Stomach (tissue), 9 donors: ENCODE data around the gene MYO18B. TPM values are rescaled to one million over a fixed set of nuclear protein-coding genes. Genes with fewer than 3 reads are reported as not detected.

Source experiments
- DNase-seq, 2 donors: peaks; one replicate each; pipeline versions ENCODE4 v3.0.0 to v3.0.0-alpha.2; 2013 to 2019
- H3K27ac ChIP-seq, 5 donors: fragments of 200-600 bp in 4 of 5; sonication (generic) in 4 of 5; one replicate each; pipeline ENCODE4 v1.5.1; 2013 to 2019; ENCODE audit warnings: mild to moderate bottlenecking in 1 of 5, moderate library complexity in 1 of 5
- H3K27me3 ChIP-seq, 3 donors: fragments of 200-600 bp; sonication (generic); one replicate each; pipeline ENCODE4 v1.5.1; 2017 to 2019; ENCODE audit warnings: mixed run types in 1 of 3
- H3K36me3 ChIP-seq, 4 donors: fragments of 200-600 bp; sonication (generic); 1 replicate in 3 of 4; 2 replicates in 1 of 4; pipeline ENCODE4 v1.5.1; 2016 to 2019
- H3K4me1 ChIP-seq, 4 donors: fragments of 200-600 bp; sonication (generic); one replicate each; pipeline ENCODE4 v1.5.1; 2016 to 2019
- H3K4me3 ChIP-seq, 4 donors: fragments of 200-600 bp; sonication (generic) in 3 of 4; one replicate each; pipeline ENCODE4 v1.5.1; 2016 to 2019; ENCODE audit warnings: mild to moderate bottlenecking in 1 of 4
- H3K9me3 ChIP-seq, 4 donors: fragments of 200-600 bp; sonication (generic); one replicate each; pipeline ENCODE4 v1.5.1; 2016 to 2019
- EP300 ChIP-seq: sonication (generic); formaldehyde crosslinking; IDR thresholded peaks from one replicate; pipeline ENCODE4 v1.6.1; 2017; ENCODE audit warnings: antibody characterized with exemption
- POLR2A ChIP-seq, 4 donors: fragments of 450-650 bp; IDR thresholded peaks; one replicate each; pipeline ENCODE4 v1.6.1; 2016; ENCODE audit warnings: antibody characterized with exemption in 4 of 4, control low read depth in 2 of 4, mild to moderate bottlenecking in 1 of 4, moderate library complexity in 1 of 4
- POLR2AphosphoS5 ChIP-seq, 3 donors: sonication (generic); formaldehyde crosslinking; IDR thresholded peaks; one replicate each; pipeline ENCODE4 v1.6.1; 2016; ENCODE audit warnings: antibody characterized with exemption in 3 of 3
- WGBS, 5 donors: extraction: QIAGEN DNeasy Blood & Tissue Kit in 3 of 5; methylation state at CpG; one replicate each; pipeline versions ENCODE4 v1.1.5 to v1.1.7; 2013 to 2018; 5-methylcytosine and 5-hydroxymethylcytosine counted together
- intact Hi-C: fragments of 100-400 bp; cut with DNase I; formaldehyde crosslinking; loops from one replicate; pipeline ENCODE4 v1.15.1; 2023; ENCODE audit warnings: low total_unique reads
- polyA plus RNA-seq, 3 donors: library from polyadenylated mRNA; stranded (reverse); fragments of 200-250 nt; gene quantifications; one replicate each; pipeline ENCODE4 v1.2.3, GENCODE V29; 2013
- total RNA-seq, 5 donors: library from RNA; depleted of rRNA; stranded (reverse); fragments of >200 nt; gene quantifications; one replicate each; pipeline versions ENCODE4 v1.1.0 to v1.2.3, GENCODE V29; 2014 to 2016
- TF ChIP-seq, protein P1 (sequence below), 7 experiments: fragments of 450-650 bp in 4 of 7; fragments of 200-600 bp in 3 of 7; sonication (generic) in 3 of 7; IDR thresholded peaks; one replicate each; pipeline ENCODE4 v1.5.1; 2016 to 2019; ENCODE audit warnings: antibody characterized with exemption in 7 of 7, control low read depth in 2 of 7, mild to moderate bottlenecking in 1 of 7
- donor health status: healthy with polysubstance abuse.
- donor health status: Bipolar disorder and iron deficiency.
- donor health status: healthy.

MYO18B gene
- total and polyA plus RNA-seq, 8 donors: 0.31 to 7.6 (median 0.92) TPM; not detected in 1

- no peaks in the 10 kb centered on the region for H3K4me1 ChIP-seq
- no peaks in the 10 kb centered on the region for H3K36me3 ChIP-seq
- TF ChIP-seq EP300 (no peak), POLR2A (IDR thresholded peaks at IDR 0.05) (no peak), POLR2AphosphoS5 (IDR thresholded peaks at IDR 0.05) (no peak)
- TF ChIP-seq, protein P1, sequence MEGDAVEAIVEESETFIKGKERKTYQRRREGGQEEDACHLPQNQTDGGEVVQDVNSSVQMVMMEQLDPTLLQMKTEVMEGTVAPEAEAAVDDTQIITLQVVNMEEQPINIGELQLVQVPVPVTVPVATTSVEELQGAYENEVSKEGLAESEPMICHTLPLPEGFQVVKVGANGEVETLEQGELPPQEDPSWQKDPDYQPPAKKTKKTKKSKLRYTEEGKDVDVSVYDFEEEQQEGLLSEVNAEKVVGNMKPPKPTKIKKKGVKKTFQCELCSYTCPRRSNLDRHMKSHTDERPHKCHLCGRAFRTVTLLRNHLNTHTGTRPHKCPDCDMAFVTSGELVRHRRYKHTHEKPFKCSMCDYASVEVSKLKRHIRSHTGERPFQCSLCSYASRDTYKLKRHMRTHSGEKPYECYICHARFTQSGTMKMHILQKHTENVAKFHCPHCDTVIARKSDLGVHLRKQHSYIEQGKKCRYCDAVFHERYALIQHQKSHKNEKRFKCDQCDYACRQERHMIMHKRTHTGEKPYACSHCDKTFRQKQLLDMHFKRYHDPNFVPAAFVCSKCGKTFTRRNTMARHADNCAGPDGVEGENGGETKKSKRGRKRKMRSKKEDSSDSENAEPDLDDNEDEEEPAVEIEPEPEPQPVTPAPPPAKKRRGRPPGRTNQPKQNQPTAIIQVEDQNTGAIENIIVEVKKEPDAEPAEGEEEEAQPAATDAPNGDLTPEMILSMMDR (IDR thresholded peaks at IDR 0.05): no peak
- H3K27me3 ChIP-seq: peaks cover 0 to 31% (median 0%) of the 10 kb centered on the region in 3 donors
- WGBS, 5 donors: 39 to 55% (median 48%) methylated on average over 1 of the region's 1 CpG
- intact Hi-C loops: no loop called here
- no peak overlapping the region for H3K27ac ChIP-seq
- H3K4me3 ChIP-seq: no peak overlapping the region
- H3K9me3 ChIP-seq: no peaks in the 10 kb centered on the region
- no peak for DNase-seq
Measured at GRCh38 chr22:26055693-26056092, 313.7 kb downstream of the MYO18B start.

GRCh38 chr22:26056455-26057200 is 314.6 kb downstream of the MYO18B start:
- TF ChIP-seq POLR2AphosphoS5 (IDR thresholded peaks at IDR 0.05) (no peak), EP300 (no peak), POLR2A (IDR thresholded peaks at IDR 0.05) (no peak)
- TF ChIP-seq, protein P1 (IDR thresholded peaks at IDR 0.05): no peak
- Histone ChIP-seq H3K4me3 (no peak overlapping the region), H3K4me1 (no peaks in the 10 kb centered on the region), H3K9me3 (no peaks in the 10 kb centered on the region), H3K27me3 (peaks cover 0 to 33% (median 0%) of the 10 kb centered on the region in 3 donors), H3K36me3 (no peaks in the 10 kb centered on the region), H3K27ac (no peak overlapping the region)
- no peak for DNase-seq
- WGBS, 5 donors: 60 to 72% (median 68%) methylated on average over 12 of the region's 12 CpGs
- intact Hi-C loops: no loop called here

- no peaks in the 10 kb centered on the region for H3K36me3 ChIP-seq
- intact Hi-C loops: no loop called here
- no peak overlapping the region for H3K4me3 ChIP-seq
- H3K4me1 ChIP-seq: no peaks in the 10 kb centered on the region
- H3K9me3 ChIP-seq: no peaks in the 10 kb centered on the region
- peaks cover 0 to 44% (median 0%) of the 10 kb centered on the region in 3 donors for H3K27me3 ChIP-seq
- TF ChIP-seq, protein P1 (IDR thresholded peaks at IDR 0.05): no peak
- TF ChIP-seq EP300: no peak
- TF ChIP-seq POLR2A (IDR thresholded peaks at IDR 0.05): no peak
- TF ChIP-seq POLR2AphosphoS5 (IDR thresholded peaks at IDR 0.05): no peak
- no peak overlapping the region for H3K27ac ChIP-seq
- no peak for DNase-seq
Measured at GRCh38 chr22:26057731-26058130, 315.7 kb downstream of the MYO18B start.

DNA sequence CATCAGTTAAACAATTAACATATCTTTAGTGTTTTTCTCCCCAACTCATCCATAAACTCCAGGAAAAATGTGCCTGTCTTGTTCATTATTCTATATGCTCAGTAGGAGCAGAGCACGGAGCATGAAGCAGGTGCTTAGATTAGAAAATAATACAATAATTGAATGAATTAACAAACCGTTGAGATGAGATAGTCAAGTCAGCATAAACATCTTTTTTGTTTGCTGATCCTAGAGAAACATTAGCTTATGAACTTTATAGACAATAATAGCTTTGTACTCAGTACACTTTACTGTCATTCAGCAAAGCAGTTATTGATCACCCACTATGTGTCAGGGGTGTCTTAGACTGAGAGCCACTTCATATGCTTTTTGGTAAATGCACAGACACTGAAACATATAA is 322.1 kb downstream of the MYO18B start:
- Histone ChIP-seq H3K36me3 (no peaks in the 10 kb centered on the region), H3K4me1 (no peaks in the 10 kb centered on the region), H3K9me3 (no peaks in the 10 kb centered on the region), H3K4me3 (no peak overlapping the region), H3K27me3 (peaks cover 0 to 64% (median 0%) of the 10 kb centered on the region in 3 donors), H3K27ac (no peak overlapping the region)
- DNase-seq: no peak
- TF ChIP-seq POLR2A (IDR thresholded peaks at IDR 0.05) (no peak), EP300 (no peak), POLR2AphosphoS5 (IDR thresholded peaks at IDR 0.05) (no peak)
- TF ChIP-seq, protein P1 (IDR thresholded peaks at IDR 0.05): no peak
- 56 to 73% (median 68%) methylated on average over 2 of the region's 2 CpGs for WGBS, 5 donors
- intact Hi-C loops: no loop called here
